HEK293T (cell line): ENCODE data around the gene ARL5C.

Source experiments
- ARNT ChIP-seq: fragments of 450-650 bp; IDR thresholded peaks from 2 replicates; pipeline ENCODE4 v1.6.1; 2017; ENCODE audit warnings: mild to moderate bottlenecking
- BHLHE40 ChIP-seq: fragments of 450-650 bp; IDR thresholded peaks from 2 replicates; pipeline ENCODE4 v1.6.1; 2016; ENCODE audit warnings: mild to moderate bottlenecking, moderate library complexity, borderline replicate concordance
- FOXA1 ChIP-seq: fragments of 450-650 bp; IDR thresholded peaks from 2 replicates; pipeline ENCODE4 v1.6.1; 2016; ENCODE audit warnings: mild to moderate bottlenecking
- FOXK2 ChIP-seq: fragments of 450-650 bp; IDR thresholded peaks from 2 replicates; pipeline ENCODE4 v1.6.1; 2016; ENCODE audit warnings: mild to moderate bottlenecking
- FOXM1 ChIP-seq: fragments of 450-650 bp; IDR thresholded peaks from 2 replicates; pipeline ENCODE4 v1.6.1; 2017; ENCODE audit warnings: mild to moderate bottlenecking, borderline replicate concordance
- HDGF ChIP-seq: fragments of 450-650 bp; IDR thresholded peaks from 2 replicates; pipeline ENCODE4 v1.6.1; 2017; ENCODE audit warnings: antibody characterized with exemption, borderline replicate concordance
- LEF1 ChIP-seq: fragments of 450-650 bp; IDR thresholded peaks from 2 replicates; pipeline ENCODE4 v1.6.1; 2017; ENCODE audit warnings: mild to moderate bottlenecking, borderline replicate concordance
- PKNOX1 ChIP-seq: fragments of 450-650 bp; IDR thresholded peaks from 2 replicates; pipeline ENCODE4 v1.6.1; 2016
- SUZ12 ChIP-seq: fragments of 450-650 bp; IDR thresholded peaks from 2 replicates; pipeline ENCODE4 v1.6.1; 2016; ENCODE audit warnings: mild to moderate bottlenecking
- TARDBP ChIP-seq: fragments of 450-650 bp; IDR thresholded peaks from 2 replicates; pipeline ENCODE4 v1.6.1; 2016
- ZNF384 ChIP-seq: fragments of 450-650 bp; IDR thresholded peaks from 2 replicates; pipeline ENCODE4 v1.6.1; 2016

GRCh38 chr17:39118674-39119419 is 47.1 kb downstream of the ARL5C start:
- TF ChIP-seq HDGF (no peak), FOXM1 (no peak), SUZ12 (no peak), PKNOX1 (no peak), ARNT (no peak), LEF1 (no peak), ZNF384 (no peak), TARDBP (no peak), BHLHE40 (no peak), FOXA1 (no peak), FOXK2 (no peak)
